ENCODE data around the gene DMRT2. TPM values are rescaled to one million over a fixed set of nuclear protein-coding genes. Genes with fewer than 3 reads are reported as not detected.

The DMRT2 gene
- total and polyA plus RNA-seq, 2 of the 13 experiments (the other 11 are each of a cell fraction or from before 2014, with no cell fraction given) = not detected

DNA sequence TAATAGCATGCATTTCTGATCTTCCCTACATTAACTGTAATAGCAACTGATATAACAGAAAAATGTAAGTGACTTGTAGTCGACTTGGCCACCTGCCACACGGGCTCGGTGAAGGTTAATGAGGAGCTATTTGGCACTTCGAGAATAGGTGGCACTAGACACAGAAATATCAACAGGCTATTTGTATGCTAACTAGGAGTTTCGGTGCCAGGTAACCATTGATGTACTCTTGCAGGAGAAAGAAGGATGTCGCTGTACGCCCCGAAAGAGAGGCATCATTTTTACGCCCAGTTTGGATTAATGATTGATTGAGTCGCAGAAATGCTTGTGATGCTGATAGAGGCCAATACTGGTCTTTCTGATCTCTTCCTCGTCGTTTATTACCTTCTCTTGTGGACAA lies 516 bp upstream of the DMRT2 start:
- TF ChIP-seq CBX2 (IDR thresholded peaks at IDR 0.05; ENCODE audit: low read depth, low read length) = no peak
- no peak for TF ChIP-seq CBX2 (CRISPR knock-in tag; IDR thresholded peaks at IDR 0.05; ENCODE audit: low read depth)
- TF ChIP-seq MTF2 (CRISPR knock-in tag; IDR thresholded peaks at IDR 0.05; ENCODE audit: borderline replicate concordance) = no peak
- no peak for TF ChIP-seq ZNF224 (CRISPR knock-in tag; IDR thresholded peaks at IDR 0.05)
- TF ChIP-seq, protein P1, sequence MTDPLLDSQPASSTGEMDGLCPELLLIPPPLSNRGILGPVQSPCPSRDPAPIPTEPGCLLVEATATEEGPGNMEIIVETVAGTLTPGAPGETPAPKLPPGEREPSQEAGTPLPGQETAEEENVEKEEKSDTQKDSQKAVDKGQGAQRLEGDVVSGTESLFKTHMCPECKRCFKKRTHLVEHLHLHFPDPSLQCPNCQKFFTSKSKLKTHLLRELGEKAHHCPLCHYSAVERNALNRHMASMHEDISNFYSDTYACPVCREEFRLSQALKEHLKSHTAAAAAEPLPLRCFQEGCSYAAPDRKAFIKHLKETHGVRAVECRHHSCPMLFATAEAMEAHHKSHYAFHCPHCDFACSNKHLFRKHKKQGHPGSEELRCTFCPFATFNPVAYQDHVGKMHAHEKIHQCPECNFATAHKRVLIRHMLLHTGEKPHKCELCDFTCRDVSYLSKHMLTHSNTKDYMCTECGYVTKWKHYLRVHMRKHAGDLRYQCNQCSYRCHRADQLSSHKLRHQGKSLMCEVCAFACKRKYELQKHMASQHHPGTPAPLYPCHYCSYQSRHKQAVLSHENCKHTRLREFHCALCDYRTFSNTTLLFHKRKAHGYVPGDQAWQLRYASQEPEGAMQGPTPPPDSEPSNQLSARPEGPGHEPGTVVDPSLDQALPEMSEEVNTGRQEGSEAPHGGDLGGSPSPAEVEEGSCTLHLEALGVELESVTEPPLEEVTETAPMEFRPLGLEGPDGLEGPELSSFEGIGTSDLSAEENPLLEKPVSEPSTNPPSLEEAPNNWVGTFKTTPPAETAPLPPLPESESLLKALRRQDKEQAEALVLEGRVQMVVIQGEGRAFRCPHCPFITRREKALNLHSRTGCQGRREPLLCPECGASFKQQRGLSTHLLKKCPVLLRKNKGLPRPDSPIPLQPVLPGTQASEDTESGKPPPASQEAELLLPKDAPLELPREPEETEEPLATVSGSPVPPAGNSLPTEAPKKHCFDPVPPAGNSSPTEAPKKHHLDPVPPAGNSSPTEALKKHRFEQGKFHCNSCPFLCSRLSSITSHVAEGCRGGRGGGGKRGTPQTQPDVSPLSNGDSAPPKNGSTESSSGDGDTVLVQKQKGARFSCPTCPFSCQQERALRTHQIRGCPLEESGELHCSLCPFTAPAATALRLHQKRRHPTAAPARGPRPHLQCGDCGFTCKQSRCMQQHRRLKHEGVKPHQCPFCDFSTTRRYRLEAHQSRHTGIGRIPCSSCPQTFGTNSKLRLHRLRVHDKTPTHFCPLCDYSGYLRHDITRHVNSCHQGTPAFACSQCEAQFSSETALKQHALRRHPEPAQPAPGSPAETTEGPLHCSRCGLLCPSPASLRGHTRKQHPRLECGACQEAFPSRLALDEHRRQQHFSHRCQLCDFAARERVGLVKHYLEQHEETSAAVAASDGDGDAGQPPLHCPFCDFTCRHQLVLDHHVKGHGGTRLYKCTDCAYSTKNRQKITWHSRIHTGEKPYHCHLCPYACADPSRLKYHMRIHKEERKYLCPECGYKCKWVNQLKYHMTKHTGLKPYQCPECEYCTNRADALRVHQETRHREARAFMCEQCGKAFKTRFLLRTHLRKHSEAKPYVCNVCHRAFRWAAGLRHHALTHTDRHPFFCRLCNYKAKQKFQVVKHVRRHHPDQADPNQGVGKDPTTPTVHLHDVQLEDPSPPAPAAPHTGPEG (CRISPR knock-in tag; IDR thresholded peaks at IDR 0.05) = no peak
- no peak for TF ChIP-seq CAMTA2 (CRISPR knock-in tag; IDR thresholded peaks at IDR 0.05; ENCODE audit: borderline replicate concordance)
- TF ChIP-seq AKNA (CRISPR knock-in tag; IDR thresholded peaks at IDR 0.05; ENCODE audit: borderline replicate concordance) = no peak
- H3K36me3 ChIP-seq (replicated peaks in 1 of 2; ENCODE audit: control insufficient read depth in 1 of 2, insufficient read depth in 2 of 2, low read length in 2 of 2) = no peaks in the 10 kb centered on the region
- no peaks in the 10 kb centered on the region for H3K79me2 ChIP-seq (ENCODE audit: insufficient read depth, low read length)
- no peaks in the 10 kb centered on the region for H3K9me3 ChIP-seq (ENCODE audit: low read length)
- H4K20me1 ChIP-seq (ENCODE audit: insufficient read depth, low read length) = no peaks in the 10 kb centered on the region
- no peak overlapping the region for H3K27ac ChIP-seq (ENCODE audit: extremely low read length, insufficient read depth, low read length)
- CTCF ChIA-PET (ENCODE audit: low intra/inter-chr PET ratio, low total read pairs) = no interaction called here
- intact Hi-C loops (cut with micrococcal nuclease; ENCODE audit: unreplicated experiment) (no loop called here), in situ Hi-C loops (cut with HindIII; ENCODE audit: extremely low pct_ligation_motif_present, low pct_unique_long_range_greater_than_20kb) (no loop called here)
- 75% methylated on average over 12 of the region's 12 CpGs for WGBS (ENCODE audit: low lambda C conversion rate)
- BruUV-seq (replicated peaks) = no TSS peak
- no peaks in the 10 kb centered on the region for H3K4me1 ChIP-seq (ENCODE audit: insufficient read depth, low read length)
- H3K27me3 ChIP-seq (ENCODE audit: control insufficient read depth in 1 of 2, insufficient read depth in 2 of 2, low read length in 2 of 2) = peaks cover 0 to 18% of the 10 kb centered on the region in 2 experiments; a peak in 2 of 5 replicates
- H3K4me3 ChIP-seq (replicated peaks in 1 of 3; ENCODE audit: insufficient read depth in 1 of 3, low read depth in 2 of 3, low read length in 3 of 3) = no peak overlapping the region
- no peak for FAIRE-seq
- H2AFZ ChIP-seq (ENCODE audit: low read length) = no peak overlapping the region
- no peak for ATAC-seq
- no peak overlapping the region for H3K4me2 ChIP-seq (ENCODE audit: low read depth, low read length)
- H3K9ac ChIP-seq (ENCODE audit: insufficient read depth, low read depth, low read length) = no peak overlapping the region
- no peak for DNase-seq (ENCODE audit: low spot score)
- POLR2A ChIA-PET = no interaction called here

Data from HepG2 (cell line).